ENCODE data around the gene GSDME.

DNA sequence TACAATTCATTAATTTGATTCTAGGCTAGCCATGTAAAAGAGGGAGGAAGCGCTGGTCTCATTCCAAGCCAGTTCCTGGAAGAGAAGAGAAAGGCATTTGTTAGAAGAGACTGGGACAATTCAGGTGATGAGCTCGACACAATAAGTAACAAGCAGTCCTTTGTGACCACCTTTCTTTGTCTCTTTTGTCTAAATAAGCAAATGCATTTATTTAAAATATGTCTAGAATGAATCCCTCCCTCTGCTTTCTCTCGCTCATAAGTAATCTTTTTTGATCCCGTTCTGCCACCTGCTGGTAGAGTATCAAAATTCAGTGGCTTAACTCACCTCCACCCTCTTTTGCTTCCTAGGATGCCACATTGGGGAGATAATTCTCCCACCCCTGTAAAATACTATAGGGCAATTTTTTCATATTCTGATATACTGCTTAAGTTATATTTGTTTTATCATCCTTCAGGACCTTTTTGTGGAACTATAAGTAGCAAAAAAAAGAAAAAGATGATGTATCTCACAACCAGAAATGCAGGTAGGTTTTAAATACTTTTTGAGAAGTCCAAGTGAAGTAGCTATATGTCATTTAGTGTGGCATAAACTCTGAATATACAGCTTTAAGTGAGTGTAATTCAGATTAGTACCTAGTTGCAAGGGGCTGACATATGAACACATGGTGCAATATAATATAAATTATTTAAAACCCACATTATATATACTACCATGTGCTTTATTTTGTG lies 91.5 kb downstream of the GSDME start:
- TF ChIP-seq POLR2A (IDR thresholded peaks at IDR 0.05), result no peak
- TF ChIP-seq, protein P1, sequence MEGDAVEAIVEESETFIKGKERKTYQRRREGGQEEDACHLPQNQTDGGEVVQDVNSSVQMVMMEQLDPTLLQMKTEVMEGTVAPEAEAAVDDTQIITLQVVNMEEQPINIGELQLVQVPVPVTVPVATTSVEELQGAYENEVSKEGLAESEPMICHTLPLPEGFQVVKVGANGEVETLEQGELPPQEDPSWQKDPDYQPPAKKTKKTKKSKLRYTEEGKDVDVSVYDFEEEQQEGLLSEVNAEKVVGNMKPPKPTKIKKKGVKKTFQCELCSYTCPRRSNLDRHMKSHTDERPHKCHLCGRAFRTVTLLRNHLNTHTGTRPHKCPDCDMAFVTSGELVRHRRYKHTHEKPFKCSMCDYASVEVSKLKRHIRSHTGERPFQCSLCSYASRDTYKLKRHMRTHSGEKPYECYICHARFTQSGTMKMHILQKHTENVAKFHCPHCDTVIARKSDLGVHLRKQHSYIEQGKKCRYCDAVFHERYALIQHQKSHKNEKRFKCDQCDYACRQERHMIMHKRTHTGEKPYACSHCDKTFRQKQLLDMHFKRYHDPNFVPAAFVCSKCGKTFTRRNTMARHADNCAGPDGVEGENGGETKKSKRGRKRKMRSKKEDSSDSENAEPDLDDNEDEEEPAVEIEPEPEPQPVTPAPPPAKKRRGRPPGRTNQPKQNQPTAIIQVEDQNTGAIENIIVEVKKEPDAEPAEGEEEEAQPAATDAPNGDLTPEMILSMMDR (IDR thresholded peaks at IDR 0.05), result peak; percentile 41 to 80 (median 65)
